ENCODE data around the gene SCYL3. TPM values are rescaled to one million over a fixed set of nuclear protein-coding genes. Genes with fewer than 3 reads are reported as not detected.

The SCYL3 gene, protein sequence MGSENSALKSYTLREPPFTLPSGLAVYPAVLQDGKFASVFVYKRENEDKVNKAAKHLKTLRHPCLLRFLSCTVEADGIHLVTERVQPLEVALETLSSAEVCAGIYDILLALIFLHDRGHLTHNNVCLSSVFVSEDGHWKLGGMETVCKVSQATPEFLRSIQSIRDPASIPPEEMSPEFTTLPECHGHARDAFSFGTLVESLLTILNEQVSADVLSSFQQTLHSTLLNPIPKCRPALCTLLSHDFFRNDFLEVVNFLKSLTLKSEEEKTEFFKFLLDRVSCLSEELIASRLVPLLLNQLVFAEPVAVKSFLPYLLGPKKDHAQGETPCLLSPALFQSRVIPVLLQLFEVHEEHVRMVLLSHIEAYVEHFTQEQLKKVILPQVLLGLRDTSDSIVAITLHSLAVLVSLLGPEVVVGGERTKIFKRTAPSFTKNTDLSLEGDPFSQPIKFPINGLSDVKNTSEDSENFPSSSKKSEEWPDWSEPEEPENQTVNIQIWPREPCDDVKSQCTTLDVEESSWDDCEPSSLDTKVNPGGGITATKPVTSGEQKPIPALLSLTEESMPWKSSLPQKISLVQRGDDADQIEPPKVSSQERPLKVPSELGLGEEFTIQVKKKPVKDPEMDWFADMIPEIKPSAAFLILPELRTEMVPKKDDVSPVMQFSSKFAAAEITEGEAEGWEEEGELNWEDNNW
- 6.6 and 7.8 TPM in 2 replicates for total RNA-seq

DNA sequence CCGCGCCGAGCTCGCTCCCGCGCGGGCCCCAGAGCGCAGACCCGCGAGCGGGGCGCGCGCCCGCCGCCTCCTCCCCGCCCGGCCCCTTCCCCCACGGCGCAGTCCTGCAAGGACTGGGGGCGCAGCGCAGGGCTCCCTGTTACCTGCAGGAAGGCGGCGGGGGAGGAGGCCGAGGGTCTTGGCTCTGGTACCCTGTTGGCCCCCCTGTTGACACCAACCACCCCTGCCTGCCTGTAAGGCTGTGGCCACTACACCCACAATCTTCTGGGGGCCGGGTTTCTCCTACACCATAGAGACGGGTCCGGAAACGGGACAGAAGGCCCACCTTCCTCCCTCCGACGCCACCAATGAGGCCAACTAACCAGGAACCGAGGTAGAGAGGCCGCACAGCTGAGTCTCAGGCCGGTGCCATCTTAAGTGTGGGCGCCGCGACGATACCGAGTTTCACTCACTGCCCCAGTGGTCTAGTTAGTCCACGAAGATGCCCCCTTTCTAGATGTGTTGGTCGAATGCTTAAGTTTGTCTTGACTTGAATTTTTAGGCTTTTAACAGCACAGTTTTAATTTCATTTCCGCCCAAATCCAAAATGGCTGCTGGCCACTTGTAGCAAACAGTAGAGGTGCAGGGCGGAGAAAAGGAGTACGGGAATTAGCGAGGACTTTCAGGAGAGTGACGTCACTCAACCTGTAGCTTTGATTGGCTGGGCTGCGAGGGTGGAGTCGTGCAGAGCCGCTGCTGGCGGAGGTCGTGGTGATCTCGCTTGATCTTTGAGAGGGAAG is at the start of gene SCYL3:
SCYL3 (minus strand) TSS at position 252 of the 779 bp plus-strand sequence. CDS start 5,056 bp downstream, outside the sequence.

Small RNA genes within 50 kb of the gene (small RNA-seq; reads per million reads assigned to genes)
- not detected for gene RN7SL333P

Other genes with a start within 250 kb of the SCYL3 start
- 2.9 and 3.3 TPM in 2 replicates for gene SELL, start 182.3 kb downstream of the SCYL3 start, total RNA-seq
- gene SELE, start 159.8 kb downstream of the SCYL3 start, total RNA-seq: 16.0 and 55.6 TPM in 2 replicates
- 5.9 and 6.5 TPM in 2 replicates for gene METTL18, start 99.0 kb downstream of the SCYL3 start, total RNA-seq
- 17.6 and 18.0 TPM in 2 replicates for gene KIFAP3, start 180.8 kb upstream of the SCYL3 start, total RNA-seq

Data from vein endothelial cell (primary cell).